ENCODE data around the gene HS6ST2. TPM values are rescaled to one million over a fixed set of nuclear protein-coding genes. Genes with fewer than 3 reads are reported as not detected.

Gene HS6ST2
- total RNA-seq, 1 experiment from 2014 or later = 0.26 TPM

- ATAC-seq (no peak), DNase-seq (ENCODE audit: low read depth, low spot score) (no peak)
- POLR2A ChIA-PET = no interaction called here
- CTCF ChIA-PET = no interaction called here
- TF ChIP-seq, protein P1, sequence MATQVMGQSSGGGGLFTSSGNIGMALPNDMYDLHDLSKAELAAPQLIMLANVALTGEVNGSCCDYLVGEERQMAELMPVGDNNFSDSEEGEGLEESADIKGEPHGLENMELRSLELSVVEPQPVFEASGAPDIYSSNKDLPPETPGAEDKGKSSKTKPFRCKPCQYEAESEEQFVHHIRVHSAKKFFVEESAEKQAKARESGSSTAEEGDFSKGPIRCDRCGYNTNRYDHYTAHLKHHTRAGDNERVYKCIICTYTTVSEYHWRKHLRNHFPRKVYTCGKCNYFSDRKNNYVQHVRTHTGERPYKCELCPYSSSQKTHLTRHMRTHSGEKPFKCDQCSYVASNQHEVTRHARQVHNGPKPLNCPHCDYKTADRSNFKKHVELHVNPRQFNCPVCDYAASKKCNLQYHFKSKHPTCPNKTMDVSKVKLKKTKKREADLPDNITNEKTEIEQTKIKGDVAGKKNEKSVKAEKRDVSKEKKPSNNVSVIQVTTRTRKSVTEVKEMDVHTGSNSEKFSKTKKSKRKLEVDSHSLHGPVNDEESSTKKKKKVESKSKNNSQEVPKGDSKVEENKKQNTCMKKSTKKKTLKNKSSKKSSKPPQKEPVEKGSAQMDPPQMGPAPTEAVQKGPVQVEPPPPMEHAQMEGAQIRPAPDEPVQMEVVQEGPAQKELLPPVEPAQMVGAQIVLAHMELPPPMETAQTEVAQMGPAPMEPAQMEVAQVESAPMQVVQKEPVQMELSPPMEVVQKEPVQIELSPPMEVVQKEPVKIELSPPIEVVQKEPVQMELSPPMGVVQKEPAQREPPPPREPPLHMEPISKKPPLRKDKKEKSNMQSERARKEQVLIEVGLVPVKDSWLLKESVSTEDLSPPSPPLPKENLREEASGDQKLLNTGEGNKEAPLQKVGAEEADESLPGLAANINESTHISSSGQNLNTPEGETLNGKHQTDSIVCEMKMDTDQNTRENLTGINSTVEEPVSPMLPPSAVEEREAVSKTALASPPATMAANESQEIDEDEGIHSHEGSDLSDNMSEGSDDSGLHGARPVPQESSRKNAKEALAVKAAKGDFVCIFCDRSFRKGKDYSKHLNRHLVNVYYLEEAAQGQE (IDR thresholded peaks at IDR 0.05; ENCODE audit: insufficient read depth in 1 of 2, low read depth in 2 of 2, low read length in 1 of 2) = no peak
- no peak for TF ChIP-seq POLR2AphosphoS5 (IDR thresholded peaks at IDR 0.05; ENCODE audit: low read depth, low read length)
- TF ChIP-seq, protein P2, sequence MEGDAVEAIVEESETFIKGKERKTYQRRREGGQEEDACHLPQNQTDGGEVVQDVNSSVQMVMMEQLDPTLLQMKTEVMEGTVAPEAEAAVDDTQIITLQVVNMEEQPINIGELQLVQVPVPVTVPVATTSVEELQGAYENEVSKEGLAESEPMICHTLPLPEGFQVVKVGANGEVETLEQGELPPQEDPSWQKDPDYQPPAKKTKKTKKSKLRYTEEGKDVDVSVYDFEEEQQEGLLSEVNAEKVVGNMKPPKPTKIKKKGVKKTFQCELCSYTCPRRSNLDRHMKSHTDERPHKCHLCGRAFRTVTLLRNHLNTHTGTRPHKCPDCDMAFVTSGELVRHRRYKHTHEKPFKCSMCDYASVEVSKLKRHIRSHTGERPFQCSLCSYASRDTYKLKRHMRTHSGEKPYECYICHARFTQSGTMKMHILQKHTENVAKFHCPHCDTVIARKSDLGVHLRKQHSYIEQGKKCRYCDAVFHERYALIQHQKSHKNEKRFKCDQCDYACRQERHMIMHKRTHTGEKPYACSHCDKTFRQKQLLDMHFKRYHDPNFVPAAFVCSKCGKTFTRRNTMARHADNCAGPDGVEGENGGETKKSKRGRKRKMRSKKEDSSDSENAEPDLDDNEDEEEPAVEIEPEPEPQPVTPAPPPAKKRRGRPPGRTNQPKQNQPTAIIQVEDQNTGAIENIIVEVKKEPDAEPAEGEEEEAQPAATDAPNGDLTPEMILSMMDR (IDR thresholded peaks at IDR 0.05) = no peak
- no peak for TF ChIP-seq SIN3A (IDR thresholded peaks at IDR 0.05; ENCODE audit: borderline replicate concordance, insufficient read depth, low read depth, low read length)
- no peak for TF ChIP-seq TCF7L2 (IDR thresholded peaks at IDR 0.05; ENCODE audit: low read depth, low read length)
- no peaks in the 10 kb centered on the region for H3K9me3 ChIP-seq (ENCODE audit: control insufficient read depth, insufficient read depth, low read depth, low read length)
- H3K27me3 ChIP-seq (ENCODE audit: control insufficient read depth, insufficient read depth, low read length) = no peaks in the 10 kb centered on the region
- intact Hi-C loops (cut with micrococcal nuclease; ENCODE audit: unreplicated experiment) (no loop called here), in situ Hi-C loops (cut with HindIII; ENCODE audit: low pct_unique_long_range_greater_than_20kb, low sequenced_read_pairs) (no loop called here)
- no peaks in the 10 kb centered on the region for H3K36me3 ChIP-seq (ENCODE audit: control insufficient read depth, insufficient read depth, low read length)
- no peaks in the 10 kb centered on the region for H3K4me1 ChIP-seq (ENCODE audit: control insufficient read depth, insufficient read depth, low read length)
- no peak overlapping the region for H3K27ac ChIP-seq (ENCODE audit: low read length)
- BruUV-seq (replicated peaks) = no TSS peak
- H3K4me3 ChIP-seq (ENCODE audit: low read depth in 2 of 2, low read length in 2 of 2) = no peak overlapping the region
These were observed 247.7 kb downstream of the HS6ST2 start for GRCh38 chrX:132710656-132711155.

DNA sequence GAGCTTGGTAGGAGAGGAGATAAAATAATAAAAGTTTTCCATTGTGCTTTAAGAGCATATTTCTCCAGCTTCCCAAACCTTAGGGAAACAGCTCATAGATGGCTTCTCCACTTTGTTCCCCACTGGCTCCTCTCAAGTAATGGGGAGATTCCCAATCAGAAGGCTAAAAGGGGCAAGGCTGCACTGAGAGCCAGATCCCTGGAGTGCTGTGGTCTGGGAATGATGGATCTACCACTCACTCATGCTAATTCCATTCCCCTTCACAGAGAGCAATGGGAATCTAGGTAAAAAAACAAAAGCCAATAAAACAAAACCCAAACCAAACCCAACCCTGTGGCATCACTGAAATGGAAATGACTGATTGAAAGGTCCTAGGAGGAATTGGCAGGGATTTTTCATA, 249.9 kb downstream of the HS6ST2 start:
- no TSS peak for BruUV-seq (replicated peaks)
- Histone ChIP-seq H3K27ac (ENCODE audit: low read length) (no peak overlapping the region), H3K36me3 (ENCODE audit: control insufficient read depth, insufficient read depth, low read length) (no peaks in the 10 kb centered on the region), H3K4me1 (ENCODE audit: control insufficient read depth, insufficient read depth, low read length) (no peaks in the 10 kb centered on the region), H3K27me3 (ENCODE audit: control insufficient read depth, insufficient read depth, low read length) (no peaks in the 10 kb centered on the region), H3K9me3 (ENCODE audit: control insufficient read depth, insufficient read depth, low read depth, low read length) (no peaks in the 10 kb centered on the region), H3K4me3 (ENCODE audit: low read depth in 2 of 2, low read length in 2 of 2) (no peak overlapping the region)
- POLR2A ChIA-PET = no interaction called here
- DNase-seq (ENCODE audit: low read depth, low spot score) (no peak), ATAC-seq (no peak)
- in situ Hi-C loops (cut with HindIII; ENCODE audit: low pct_unique_long_range_greater_than_20kb, low sequenced_read_pairs) (no loop called here), intact Hi-C loops (cut with micrococcal nuclease; ENCODE audit: unreplicated experiment) (no loop called here)
- CTCF ChIA-PET = no interaction called here
- TF ChIP-seq, protein P2 (IDR thresholded peaks at IDR 0.05) = no peak
- TF ChIP-seq POLR2AphosphoS5 (IDR thresholded peaks at IDR 0.05; ENCODE audit: low read depth, low read length) = no peak
- no peak for TF ChIP-seq TCF7L2 (IDR thresholded peaks at IDR 0.05; ENCODE audit: low read depth, low read length)
- TF ChIP-seq SIN3A (IDR thresholded peaks at IDR 0.05; ENCODE audit: borderline replicate concordance, insufficient read depth, low read depth, low read length) = no peak
- TF ChIP-seq, protein P1 (IDR thresholded peaks at IDR 0.05; ENCODE audit: insufficient read depth in 1 of 2, low read depth in 2 of 2, low read length in 1 of 2) = no peak
